ENCODE measurements around the gene RFX3.
"Not testable (repeated sequence)": the region's sequence is repeated elsewhere in the genome, so short reads cannot be mapped to it uniquely, and the experiment has no call there.

Gene RFX3

DNA sequence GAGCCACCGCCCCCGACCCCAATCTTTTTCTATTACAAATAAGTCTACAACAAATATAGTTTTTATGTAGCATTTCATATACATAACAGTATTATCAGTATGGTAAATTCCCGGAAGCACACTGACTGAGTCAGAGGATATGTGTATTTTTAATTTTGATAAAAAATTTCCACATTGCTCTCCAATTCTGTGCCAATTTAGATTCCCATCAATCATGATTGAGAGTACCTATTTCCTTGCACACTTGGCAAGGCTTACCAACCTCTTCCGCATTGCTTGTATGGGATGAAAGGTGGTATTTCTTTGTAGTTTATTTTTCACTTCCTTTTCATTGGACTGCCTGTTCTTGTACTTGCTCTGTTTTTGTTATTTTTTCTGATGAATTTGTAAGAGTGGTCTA is 204.6 kb downstream of the RFX3 start:
- Histone ChIP-seq H3K4me3 (ENCODE audit: low read length) (no peak overlapping the region), H3K36me3 (ENCODE audit: insufficient read depth, low read length) (no peaks in the 10 kb centered on the region), H3K9ac (ENCODE audit: low read depth, low read length) (no peak overlapping the region), H3K27me3 (ENCODE audit: insufficient read depth, low read length) (no peaks in the 10 kb centered on the region), H3K9me3 (ENCODE audit: insufficient read depth, low read depth, low read length) (no peaks in the 10 kb centered on the region), H3K4me1 (ENCODE audit: insufficient read depth, low read length) (no peaks in the 10 kb centered on the region), H3K27ac (ENCODE audit: low read depth, low read length) (no peak overlapping the region)
- 95% methylated on average over 2 of the region's 4 CpGs for WGBS

GRCh38 chr9:3312595-3312994 is 213.2 kb downstream of the RFX3 start:
- peaks cover 20% of the 10 kb centered on the region for H3K4me1 ChIP-seq (ENCODE audit: insufficient read depth, low read length)
- not testable (repeated sequence) for H3K36me3 ChIP-seq (ENCODE audit: insufficient read depth, low read length); H3K27ac ChIP-seq (ENCODE audit: low read depth, low read length); H3K27me3 ChIP-seq (ENCODE audit: insufficient read depth, low read length); H3K4me3 ChIP-seq (ENCODE audit: low read length); H3K9ac ChIP-seq (ENCODE audit: low read depth, low read length); H3K9me3 ChIP-seq (ENCODE audit: insufficient read depth, low read depth, low read length)
- 96% methylated on average over 9 of the region's 9 CpGs for WGBS

GRCh38 chr9:3308609-3309008 is 217.2 kb downstream of the RFX3 start:
- Histone ChIP-seq H3K9ac (ENCODE audit: low read depth, low read length) (no peak overlapping the region), H3K27me3 (ENCODE audit: insufficient read depth, low read length) (no peaks in the 10 kb centered on the region), H3K4me1 (ENCODE audit: insufficient read depth, low read length) (peaks cover 22% of the 10 kb centered on the region), H3K36me3 (ENCODE audit: insufficient read depth, low read length) (no peaks in the 10 kb centered on the region), H3K9me3 (ENCODE audit: insufficient read depth, low read depth, low read length) (no peaks in the 10 kb centered on the region), H3K27ac (ENCODE audit: low read depth, low read length) (no peak overlapping the region), H3K4me3 (ENCODE audit: low read length) (no peak overlapping the region)
- WGBS: 92% methylated on average over 2 of the region's 2 CpGs

- not testable (repeated sequence) for H3K9me3 ChIP-seq (ENCODE audit: insufficient read depth, low read depth, low read length); H3K36me3 ChIP-seq (ENCODE audit: insufficient read depth, low read length); H3K27me3 ChIP-seq (ENCODE audit: insufficient read depth, low read length); H3K9ac ChIP-seq (ENCODE audit: low read depth, low read length); H3K27ac ChIP-seq (ENCODE audit: low read depth, low read length); H3K4me3 ChIP-seq (ENCODE audit: low read length)
- H3K4me1 ChIP-seq (ENCODE audit: insufficient read depth, low read length): peaks cover 11% of the 10 kb centered on the region
- WGBS: 91% methylated on average over 1 of the region's 1 CpG
These were observed 221.4 kb downstream of the RFX3 start for GRCh38 chr9:3304388-3304787.

GRCh38 chr9:3299872-3300271 is 225.9 kb downstream of the RFX3 start:
- no peaks in the 10 kb centered on the region for H3K27me3 ChIP-seq (ENCODE audit: insufficient read depth, low read length)
- H3K4me3 ChIP-seq (ENCODE audit: low read length): no peak overlapping the region
- H3K9me3 ChIP-seq (ENCODE audit: insufficient read depth, low read depth, low read length): no peaks in the 10 kb centered on the region
- H3K36me3 ChIP-seq (ENCODE audit: insufficient read depth, low read length): no peaks in the 10 kb centered on the region
- no peak overlapping the region for H3K9ac ChIP-seq (ENCODE audit: low read depth, low read length)
- H3K27ac ChIP-seq (ENCODE audit: low read depth, low read length): no peak overlapping the region
- no peaks in the 10 kb centered on the region for H3K4me1 ChIP-seq (ENCODE audit: insufficient read depth, low read length)
- WGBS: 97% methylated on average over 2 of the region's 2 CpGs

- Histone ChIP-seq H3K4me3 (ENCODE audit: low read length) (no peak overlapping the region), H3K4me1 (ENCODE audit: insufficient read depth, low read length) (no peaks in the 10 kb centered on the region), H3K27ac (ENCODE audit: low read depth, low read length) (no peak overlapping the region), H3K36me3 (ENCODE audit: insufficient read depth, low read length) (peaks cover 6% of the 10 kb centered on the region; the same call in 1 of the 2 replicates), H3K9me3 (ENCODE audit: insufficient read depth, low read depth, low read length) (no peaks in the 10 kb centered on the region), H3K27me3 (ENCODE audit: insufficient read depth, low read length) (no peaks in the 10 kb centered on the region), H3K9ac (ENCODE audit: low read depth, low read length) (no peak overlapping the region; the same call in 1 of the 2 replicates)
- WGBS: 91% methylated on average over 4 of the region's 4 CpGs
These were observed 229.3 kb downstream of the RFX3 start for GRCh38 chr9:3296536-3296935.

GRCh38 chr9:3292311-3292710 is 233.5 kb downstream of the RFX3 start:
- H3K9me3 ChIP-seq (ENCODE audit: insufficient read depth, low read depth, low read length): no peaks in the 10 kb centered on the region
- peaks cover 25% of the 10 kb centered on the region for H3K4me1 ChIP-seq (ENCODE audit: insufficient read depth, low read length)
- no peak overlapping the region for H3K9ac ChIP-seq (ENCODE audit: low read depth, low read length)
- peaks cover 15% of the 10 kb centered on the region for H3K36me3 ChIP-seq (ENCODE audit: insufficient read depth, low read length)
- no peaks in the 10 kb centered on the region for H3K27me3 ChIP-seq (ENCODE audit: insufficient read depth, low read length)
- no peak overlapping the region for H3K27ac ChIP-seq (ENCODE audit: low read depth, low read length)
- no peak overlapping the region for H3K4me3 ChIP-seq (ENCODE audit: low read length)

GRCh38 chr9:3290231-3290840 is 235.5 kb downstream of the RFX3 start:
- Histone ChIP-seq H3K4me1 (ENCODE audit: insufficient read depth, low read length) (peaks cover 30% of the 10 kb centered on the region), H3K36me3 (ENCODE audit: insufficient read depth, low read length) (peaks cover 15% of the 10 kb centered on the region), H3K27me3 (ENCODE audit: insufficient read depth, low read length) (no peaks in the 10 kb centered on the region), H3K27ac (ENCODE audit: low read depth, low read length) (peak overlapping the region; percentile 84), H3K9ac (ENCODE audit: low read depth, low read length) (peak overlapping the region; percentile 31; the same call in 1 of the 2 replicates), H3K4me3 (ENCODE audit: low read length) (peak overlapping the region; percentile 22; the same call in 1 of the 2 replicates), H3K9me3 (ENCODE audit: insufficient read depth, low read depth, low read length) (no peaks in the 10 kb centered on the region)
- 27% methylated on average over 5 of the region's 5 CpGs for WGBS

- Histone ChIP-seq H3K9me3 (ENCODE audit: insufficient read depth, low read depth, low read length) (no peaks in the 10 kb centered on the region), H3K36me3 (ENCODE audit: insufficient read depth, low read length) (peaks cover 15% of the 10 kb centered on the region), H3K27ac (ENCODE audit: low read depth, low read length) (no peak overlapping the region), H3K4me1 (ENCODE audit: insufficient read depth, low read length) (peaks cover 30% of the 10 kb centered on the region), H3K27me3 (ENCODE audit: insufficient read depth, low read length) (no peaks in the 10 kb centered on the region), H3K4me3 (ENCODE audit: low read length) (no peak overlapping the region), H3K9ac (ENCODE audit: low read depth, low read length) (no peak overlapping the region)
These were observed 237.1 kb downstream of the RFX3 start for GRCh38 chr9:3288686-3289085.

- Histone ChIP-seq H3K36me3 (ENCODE audit: insufficient read depth, low read length) (peaks cover 9% of the 10 kb centered on the region), H3K4me1 (ENCODE audit: insufficient read depth, low read length) (peaks cover 27% of the 10 kb centered on the region), H3K27me3 (ENCODE audit: insufficient read depth, low read length) (no peaks in the 10 kb centered on the region), H3K9me3 (ENCODE audit: insufficient read depth, low read depth, low read length) (no peaks in the 10 kb centered on the region), H3K9ac (ENCODE audit: low read depth, low read length) (no peak overlapping the region), H3K27ac (ENCODE audit: low read depth, low read length) (no peak overlapping the region), H3K4me3 (ENCODE audit: low read length) (no peak overlapping the region)
- WGBS: 100% methylated on average over 1 of the region's 1 CpG
These were observed 240.2 kb downstream of the RFX3 start for GRCh38 chr9:3285365-3286161.

GRCh38 chr9:3282365-3282764 is 243.4 kb downstream of the RFX3 start:
- Histone ChIP-seq H3K9ac (ENCODE audit: low read depth, low read length) (no peak overlapping the region), H3K36me3 (ENCODE audit: insufficient read depth, low read length) (peaks cover under 1% of the 10 kb centered on the region)

More at GRCh38 chr9:3282365-3282764, 243.4 kb downstream of the RFX3 start:
- no peaks in the 10 kb centered on the region for H3K9me3 ChIP-seq (ENCODE audit: insufficient read depth, low read depth, low read length)
- H3K27ac ChIP-seq (ENCODE audit: low read depth, low read length): no peak overlapping the region
- H3K4me3 ChIP-seq (ENCODE audit: low read length): no peak overlapping the region
- H3K4me1 ChIP-seq (ENCODE audit: insufficient read depth, low read length): peaks cover 5% of the 10 kb centered on the region; the same call in 1 of the 2 replicates
- WGBS: 91% methylated on average over 3 of the region's 3 CpGs
- H3K27me3 ChIP-seq (ENCODE audit: insufficient read depth, low read length): no peaks in the 10 kb centered on the region

All from HUES64 (cell line).